Activated CD4-positive, CD25-positive, alpha-beta regulatory T cell (primary cell): Measurements from ENCODE around the gene EPB41L4B.
"Not testable (repeated sequence)": the region's sequence is repeated elsewhere in the genome, so short reads cannot be mapped to it uniquely, and the experiment has no call there.

ENCODE experiments used
- DNase-seq, 4 experiments: peaks; one replicate each; lab custom pipeline; 2025; lab: John Stamatoyannopoulos, UW

The EPB41L4B gene

GRCh38 chr9:109163194-109163593, 157.7 kb downstream of the EPB41L4B start:
- DNase-seq = no peak

GRCh38 chr9:109162677-109163076, 158.2 kb downstream of the EPB41L4B start:
- no peak for DNase-seq

GRCh38 chr9:109161471-109161870, 159.4 kb downstream of the EPB41L4B start:
- DNase-seq = no peak

GRCh38 chr9:109159583-109159982, 161.3 kb downstream of the EPB41L4B start:
- no peak for DNase-seq

DNA sequence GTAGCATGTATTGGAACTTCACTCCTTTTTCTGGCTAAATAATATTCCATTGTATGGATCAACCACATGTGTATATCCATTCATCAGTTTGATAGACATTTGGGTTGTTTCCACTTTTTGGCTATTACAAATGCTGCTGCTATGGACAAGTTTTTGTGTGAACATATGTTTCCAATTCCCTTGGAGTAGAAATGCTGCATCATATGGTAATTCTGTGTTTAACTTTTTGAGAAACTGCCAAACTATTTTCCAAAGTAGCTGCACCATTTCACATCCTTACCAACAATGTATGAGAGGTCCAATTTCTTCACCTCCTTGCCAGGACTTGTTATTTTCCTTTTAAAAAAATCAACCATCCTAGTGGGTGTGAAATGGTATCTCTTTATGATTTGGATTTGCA, 162.2 kb downstream of the EPB41L4B start:
- no peak for DNase-seq

DNA sequence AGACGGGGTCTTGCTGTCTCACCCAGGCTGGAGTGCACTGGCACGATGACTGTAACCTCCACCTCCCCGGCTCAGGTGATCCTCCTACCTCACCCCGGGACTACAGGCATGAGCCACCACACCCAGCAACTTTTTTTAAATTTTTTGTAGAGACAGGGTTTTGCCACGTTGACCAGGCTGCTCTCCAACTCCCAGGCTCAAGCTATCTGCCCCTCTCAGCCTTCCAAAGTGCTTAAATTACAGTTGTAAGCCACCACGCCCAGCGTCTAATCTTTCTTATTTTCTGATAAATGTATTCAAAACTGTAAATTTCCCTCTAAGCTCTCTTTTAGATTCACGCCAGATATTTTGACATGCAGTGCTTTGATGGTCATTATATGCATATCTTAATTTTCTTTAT, 164.2 kb downstream of the EPB41L4B start:
- DNase-seq = no peak

GRCh38 chr9:109150925-109151545, 169.8 kb downstream of the EPB41L4B start:
- no peak for DNase-seq

- no peak for DNase-seq
These were observed 171.1 kb downstream of the EPB41L4B start for GRCh38 chr9:109149722-109150121.

DNA sequence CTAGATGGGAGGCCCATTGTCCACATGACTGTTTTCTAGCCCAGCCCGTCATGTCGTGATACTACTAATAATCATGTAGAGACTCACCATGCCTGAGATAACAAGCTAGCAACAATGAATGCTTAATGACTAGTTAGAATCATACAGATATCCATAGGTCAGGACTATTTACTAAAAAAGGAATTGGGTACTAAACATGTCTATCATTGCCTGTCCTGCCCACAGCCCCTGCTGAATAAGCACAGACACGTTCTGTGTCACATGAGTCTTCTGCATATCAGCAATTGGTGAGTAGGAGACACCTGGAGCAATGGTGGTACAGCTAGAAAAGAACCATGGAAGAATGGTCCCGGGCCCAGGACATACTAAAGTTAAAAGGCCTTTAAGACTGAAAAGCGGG, 171.8 kb downstream of the EPB41L4B start:
- DNase-seq = no peak

- DNase-seq = no peak
These were observed 175.8 kb downstream of the EPB41L4B start for GRCh38 chr9:109145051-109145450.

- DNase-seq = no peak
These were observed 176.8 kb downstream of the EPB41L4B start for GRCh38 chr9:109143881-109144562.

GRCh38 chr9:109141375-109141774, 179.5 kb downstream of the EPB41L4B start:
- DNase-seq = no peak

- DNase-seq = no peak
These were observed 181.0 kb downstream of the EPB41L4B start for GRCh38 chr9:109139851-109140250.

DNA sequence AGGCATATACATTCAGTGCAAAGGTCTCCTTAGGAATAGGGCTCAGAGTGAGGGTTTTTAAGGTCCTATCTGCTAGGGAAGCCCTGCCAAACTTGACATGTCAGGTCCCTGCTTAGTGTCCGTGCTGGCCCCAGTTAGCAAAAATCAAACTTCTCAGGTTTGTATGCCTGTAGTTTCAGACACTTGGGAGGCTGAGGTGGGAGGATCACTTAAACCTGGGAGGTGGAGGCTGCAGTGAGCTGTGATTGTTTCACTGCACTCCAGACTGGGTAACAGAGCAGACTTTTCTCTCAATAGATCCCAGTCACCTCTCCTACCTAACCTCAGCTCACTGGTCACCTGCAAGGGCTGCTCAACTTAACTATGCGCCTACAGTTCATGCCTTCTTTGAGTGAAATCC, 182.4 kb downstream of the EPB41L4B start:
- DNase-seq = no peak

GRCh38 chr9:109134167-109134578, 186.7 kb downstream of the EPB41L4B start:
- DNase-seq = no peak

DNA sequence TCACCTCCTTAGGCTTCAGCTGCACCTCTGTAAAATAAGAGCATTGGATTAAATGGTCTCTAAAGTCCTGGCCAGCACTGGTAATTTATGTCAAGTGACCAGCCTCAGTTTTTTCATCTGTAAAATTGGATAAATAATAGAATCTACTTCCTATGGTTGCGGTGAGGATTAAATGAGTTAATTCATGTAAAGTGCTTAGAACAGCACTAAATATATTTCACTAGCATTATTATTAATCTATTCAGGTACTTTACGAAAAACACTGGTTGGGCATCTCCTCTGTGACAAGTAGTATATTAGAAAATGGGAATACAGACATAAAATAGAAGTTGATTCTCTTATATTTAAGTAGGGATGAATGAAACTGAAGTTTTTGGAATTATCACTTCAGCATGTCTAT, 187.3 kb downstream of the EPB41L4B start:
- no peak for DNase-seq

DNA sequence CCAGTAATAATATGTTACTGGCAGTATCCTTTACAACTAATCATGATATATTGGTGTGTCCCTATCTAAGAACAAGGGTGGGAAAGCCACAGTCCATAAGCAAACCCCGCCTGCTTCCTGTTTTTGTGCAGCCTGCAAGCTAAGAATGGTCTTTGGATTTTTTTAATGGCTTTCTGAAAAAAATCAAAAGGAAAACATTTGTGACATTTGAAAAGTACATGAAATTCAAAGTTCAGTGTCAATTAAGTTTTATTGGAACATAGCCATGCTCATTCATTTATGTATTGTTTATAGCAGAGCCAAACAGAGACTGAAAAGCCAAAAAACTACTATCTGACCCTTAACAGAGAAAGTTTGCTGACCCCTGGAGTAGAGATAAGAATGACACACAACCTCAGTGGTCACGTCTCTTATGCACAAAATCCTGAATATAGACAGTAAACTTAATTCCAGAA, 188.3 kb downstream of the EPB41L4B start:
- DNase-seq = no peak

GRCh38 chr9:109129470-109130197, 191.2 kb downstream of the EPB41L4B start:
- DNase-seq = no peak

DNA sequence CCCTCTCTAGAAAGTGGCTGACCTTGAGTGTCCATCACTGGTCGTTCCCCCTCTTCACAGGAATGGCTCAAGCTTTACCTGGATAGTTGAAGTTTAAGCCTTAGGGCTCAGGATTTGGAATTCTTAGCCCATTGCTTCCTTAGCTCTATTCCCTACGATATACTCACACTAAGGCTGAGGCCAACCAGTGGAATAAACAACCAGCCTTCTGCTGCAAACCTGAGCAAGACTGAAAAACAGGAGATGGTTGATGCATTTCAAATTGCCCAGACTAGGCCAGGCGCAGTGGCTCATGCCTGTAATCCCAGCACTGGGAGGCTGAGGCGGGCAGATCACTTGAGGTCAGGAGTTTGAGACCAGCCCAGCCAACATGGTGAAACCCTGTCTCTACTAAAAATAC, 194.2 kb downstream of the EPB41L4B start:
- not testable (repeated sequence) for DNase-seq

DNA sequence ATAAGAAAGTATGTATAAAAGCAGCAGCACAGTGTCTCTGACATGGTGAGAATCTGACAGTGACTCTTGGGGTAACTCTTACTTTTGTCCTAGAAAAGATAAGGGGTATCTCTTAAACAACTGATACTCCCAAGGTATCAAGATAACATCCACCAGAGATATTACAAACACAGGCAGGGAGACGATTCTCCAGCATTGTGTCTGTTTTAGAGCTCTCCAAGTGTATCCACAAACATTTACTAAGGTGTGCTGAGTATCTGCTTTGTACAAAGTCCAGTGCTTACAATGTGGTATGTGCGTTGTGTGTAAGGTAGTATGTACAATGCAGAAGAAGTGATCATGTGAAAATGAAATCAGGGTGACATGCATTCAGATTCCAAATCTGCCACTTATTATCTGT, 196.7 kb downstream of the EPB41L4B start:
- DNase-seq = no peak

- no peak for DNase-seq
These were observed 197.9 kb downstream of the EPB41L4B start for GRCh38 chr9:109122726-109123621.
